Measurements from ENCODE around the gene NRM.
"Not testable (repeated sequence)": the region's sequence is repeated elsewhere in the genome, so short reads cannot be mapped to it uniquely, and the experiment has no call there.

NRM gene

DNA sequence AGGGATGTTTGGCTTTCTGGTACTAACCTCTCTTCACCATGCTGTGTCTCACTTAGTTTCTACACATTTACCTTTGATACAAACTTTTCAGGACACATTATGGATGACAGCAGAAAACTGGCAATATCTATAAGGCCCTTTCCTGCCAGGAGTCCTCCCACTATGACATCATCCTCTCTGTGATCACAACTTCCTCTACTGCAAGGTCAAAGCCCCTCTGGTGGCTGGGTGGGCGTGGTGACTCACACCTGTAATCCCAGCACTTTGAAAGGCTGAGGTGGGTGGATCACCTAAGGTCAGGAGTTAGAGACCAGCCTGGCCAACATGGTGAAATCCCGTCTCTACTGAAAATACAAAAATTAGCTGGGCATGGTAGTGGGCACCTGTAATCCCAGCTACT lies 24.5 kb downstream of the NRM start:
- not testable (repeated sequence) for DNase-seq (ENCODE audit: low spot score)

- DNase-seq (ENCODE audit: low spot score) = no peak
Observed at GRCh38 chr6:30664994-30665767, 25.6 kb downstream of the NRM start.

DNA sequence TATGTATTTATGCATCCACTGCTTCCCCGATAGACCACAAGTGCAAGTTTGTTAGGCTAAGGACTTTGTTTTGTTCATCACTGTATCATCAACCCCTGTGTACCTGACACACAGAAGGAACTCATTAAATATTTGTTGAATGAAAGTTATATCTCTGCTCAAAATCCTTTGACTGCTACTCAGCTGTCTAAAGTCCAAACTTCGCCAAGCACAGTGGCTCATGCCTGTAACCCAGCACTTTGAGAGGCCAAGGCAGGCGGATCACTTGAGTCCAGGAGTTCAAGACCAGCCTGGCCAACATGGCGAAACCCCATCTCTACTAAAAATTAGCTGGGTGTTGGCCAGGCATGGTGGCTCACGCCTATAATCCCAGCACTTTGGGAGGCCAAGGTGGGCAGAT lies 32.9 kb downstream of the NRM start:
- not testable (repeated sequence) for DNase-seq (ENCODE audit: low spot score)

DNA sequence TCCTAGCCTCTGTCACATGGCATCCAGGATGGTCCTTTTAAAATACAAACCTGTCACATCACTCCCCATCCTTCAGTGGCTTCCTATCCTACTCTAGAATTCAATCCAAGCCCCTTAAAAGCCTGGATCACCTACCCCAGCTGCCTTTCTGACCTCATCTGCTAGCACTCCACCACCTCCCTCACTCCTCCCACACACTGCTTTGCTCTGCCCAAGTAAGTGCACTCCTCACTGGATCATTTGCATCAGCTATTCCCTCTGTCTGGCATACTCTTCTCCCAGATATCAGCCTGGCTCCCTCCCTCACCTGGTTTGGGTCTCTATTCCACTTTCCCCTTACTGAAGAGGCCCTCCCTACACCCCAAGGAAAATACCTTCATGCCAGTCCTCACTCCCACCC lies 33.3 kb downstream of the NRM start:
- no peak for DNase-seq (ENCODE audit: low spot score)

- no peak for DNase-seq (ENCODE audit: low spot score)
Observed at GRCh38 chr6:30656513-30656912, 34.3 kb downstream of the NRM start.

DNA sequence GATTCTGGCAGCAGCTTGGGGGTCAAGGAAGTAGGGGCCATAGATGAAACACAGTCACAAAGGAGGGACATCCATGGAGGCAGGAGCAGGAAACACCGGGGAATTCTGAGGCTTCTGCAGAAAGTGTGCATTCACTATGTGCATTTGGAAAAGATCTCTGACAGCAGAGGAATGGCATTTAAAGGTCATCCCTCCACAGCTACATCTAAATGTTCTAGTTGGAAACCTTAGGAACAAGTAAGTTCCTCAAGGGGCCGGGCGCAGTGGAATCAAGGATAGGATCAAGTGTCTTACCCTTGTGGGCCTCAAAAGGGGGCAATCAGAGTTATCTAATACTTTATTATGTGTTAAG lies 35.1 kb downstream of the NRM start:
- no peak for DNase-seq (ENCODE audit: low spot score)

GRCh38 chr6:30654798-30655742 lies 35.7 kb downstream of the NRM start:
- DNase-seq (ENCODE audit: low spot score) = no peak

- DNase-seq (ENCODE audit: low spot score) = no peak
Observed at GRCh38 chr6:30651143-30651542, 39.6 kb downstream of the NRM start.

DNA sequence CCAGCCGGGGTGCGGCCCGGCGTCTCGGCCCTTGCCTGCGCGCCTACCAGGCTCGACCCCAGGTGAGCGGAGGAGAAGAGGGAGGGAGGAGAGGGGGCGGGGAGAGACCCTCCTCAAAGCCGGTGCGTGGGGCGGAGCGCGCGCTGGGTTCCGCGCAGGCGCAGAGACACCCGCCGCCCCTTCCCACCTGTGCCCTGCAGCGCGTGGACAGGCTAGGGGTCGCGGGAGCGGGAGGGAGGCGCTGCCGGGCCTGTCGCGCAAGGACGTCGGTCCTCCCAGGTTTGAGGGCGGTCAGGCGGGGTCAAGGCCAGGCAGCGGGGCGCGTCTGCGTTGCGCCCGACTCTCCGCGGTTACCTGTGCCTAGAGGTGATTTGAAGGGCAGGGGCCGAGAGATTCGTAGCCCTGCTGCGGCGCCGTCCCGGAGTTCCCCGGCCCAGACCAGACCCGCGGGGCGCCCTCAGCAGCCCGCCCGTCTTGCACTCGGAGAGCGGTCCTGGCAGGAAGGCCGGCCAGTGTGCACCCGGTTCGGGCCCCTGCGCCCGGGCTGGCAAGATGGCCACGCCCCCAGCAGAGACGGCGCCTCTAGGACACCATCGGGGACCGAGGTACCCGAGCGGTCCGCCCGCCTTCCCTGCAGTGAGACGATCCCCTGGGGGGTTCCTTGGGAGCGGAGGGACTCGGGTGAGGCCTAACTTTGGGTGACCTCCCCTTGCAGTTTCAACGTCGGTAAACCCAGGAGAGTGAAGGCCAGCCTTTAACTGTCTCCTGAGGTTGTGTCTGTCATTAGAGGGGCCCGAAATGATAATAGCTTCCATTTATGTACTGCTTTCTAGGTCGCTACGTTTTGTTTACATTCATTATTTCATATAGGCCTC lies 43.3 kb downstream of the NRM start:
- peak; percentile 48 for DNase-seq (ENCODE audit: low spot score)

DNA sequence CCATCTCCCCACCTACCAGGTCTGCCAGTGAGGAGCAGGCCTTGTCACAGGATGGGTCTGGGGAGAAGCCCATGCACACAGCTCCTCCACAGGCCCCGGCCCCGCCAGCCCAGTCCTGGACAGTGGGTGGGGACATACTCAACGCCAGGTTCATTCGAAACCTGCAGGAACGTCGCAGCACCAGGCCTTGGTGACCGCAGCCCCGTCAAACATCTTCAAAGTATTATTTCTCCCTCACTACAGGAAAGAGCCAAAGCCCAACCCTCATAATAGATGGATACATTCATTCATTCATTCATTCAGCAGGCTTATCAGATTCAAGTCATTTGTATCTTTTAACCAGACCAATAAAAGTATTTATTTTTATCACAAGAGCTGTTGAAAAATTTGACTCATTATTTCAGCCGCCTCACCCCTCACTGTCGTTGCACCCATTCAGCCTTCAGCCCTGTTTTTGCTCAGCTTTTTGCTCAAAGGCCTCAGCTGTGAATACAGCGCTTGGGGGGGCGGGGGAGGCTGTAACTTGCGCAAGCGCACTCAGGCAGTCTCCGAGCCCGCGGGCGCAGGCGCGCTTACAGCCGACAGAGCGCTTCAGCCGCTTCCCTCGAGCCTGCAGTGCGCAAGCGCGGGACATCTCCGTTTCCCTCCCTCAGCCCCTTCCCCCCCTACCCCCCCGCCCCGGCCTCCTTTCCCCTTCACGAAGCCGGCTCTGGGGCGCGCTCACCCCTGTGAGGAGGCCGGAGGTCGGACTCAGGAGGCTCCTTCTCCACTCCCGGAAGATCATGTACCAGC lies 44.1 kb downstream of the NRM start, which contains the start of gene C6orf136:
Gene C6orf136 (plus strand): TSS at position 684 of the 792 bp plus-strand sequence. CDS start 99 bp downstream, at position 783.
- peak; percentile 77 for DNase-seq (ENCODE audit: low spot score)

GRCh38 chr6:30645989-30646388 lies 44.8 kb downstream of the NRM start:
- no peak for DNase-seq (ENCODE audit: low spot score)

GRCh38 chr6:30644769-30645168 lies 46.0 kb downstream of the NRM start:
- no peak for DNase-seq (ENCODE audit: low spot score)

GRCh38 chr6:30643656-30644055 lies 47.1 kb downstream of the NRM start:
- DNase-seq (ENCODE audit: low spot score) = no peak

DNA sequence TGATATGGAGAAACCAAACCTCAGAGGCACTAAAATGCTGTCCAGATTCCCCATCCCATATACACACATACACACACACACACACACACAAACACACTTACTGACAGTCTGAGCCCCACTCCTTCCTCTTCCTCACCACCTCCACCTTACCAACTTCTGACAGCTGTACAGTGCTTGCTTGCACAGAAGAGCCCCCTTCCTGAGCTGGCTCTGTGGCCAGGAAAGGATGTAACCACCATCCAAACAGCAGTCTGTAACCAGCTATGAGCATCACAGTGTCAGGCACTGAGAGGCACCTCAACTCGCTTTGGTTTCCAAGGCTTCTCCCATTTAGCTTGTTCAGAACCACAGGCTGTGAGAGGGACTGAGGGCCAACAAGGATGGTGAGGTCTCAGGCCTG lies 49.7 kb downstream of the NRM start:
- no peak for DNase-seq (ENCODE audit: low spot score)

GRCh38 chr6:30640481-30640880 lies 50.3 kb downstream of the NRM start:
- DNase-seq (ENCODE audit: low spot score) = peak; percentile 44
